GM12874 (cell line): ENCODE results near the gene RARS2.

Experiments used
- TF ChIP-seq, protein P1 (sequence below): IDR thresholded peaks from 2 replicates; pipeline ENCODE4 v1.5.1; 2011; ENCODE audit warnings: low read depth, mild to moderate bottlenecking, control low read depth, low read length, moderate library complexity; ENCODE audit not compliant: insufficient read depth

Gene RARS2

DNA sequence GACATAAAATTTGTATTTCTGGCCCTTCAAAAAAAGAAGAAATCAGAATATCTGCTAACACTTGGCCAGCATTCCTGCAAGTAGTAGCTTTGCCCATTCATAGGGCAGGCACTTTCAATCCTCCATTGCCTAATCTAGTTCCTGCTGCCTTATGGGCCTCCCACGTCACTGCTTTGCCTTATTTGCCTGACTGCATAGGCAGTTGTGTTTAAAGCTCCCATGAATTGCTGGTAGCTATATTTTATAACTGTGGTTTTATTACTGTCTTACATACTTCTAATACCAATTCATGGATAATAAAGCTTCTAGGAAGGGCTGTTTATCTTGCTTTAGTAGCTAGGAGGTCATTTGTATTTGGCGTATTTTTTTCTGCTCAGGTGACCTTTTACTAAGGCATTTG is 124.7 kb downstream of the RARS2 start:
- TF ChIP-seq, protein P1, sequence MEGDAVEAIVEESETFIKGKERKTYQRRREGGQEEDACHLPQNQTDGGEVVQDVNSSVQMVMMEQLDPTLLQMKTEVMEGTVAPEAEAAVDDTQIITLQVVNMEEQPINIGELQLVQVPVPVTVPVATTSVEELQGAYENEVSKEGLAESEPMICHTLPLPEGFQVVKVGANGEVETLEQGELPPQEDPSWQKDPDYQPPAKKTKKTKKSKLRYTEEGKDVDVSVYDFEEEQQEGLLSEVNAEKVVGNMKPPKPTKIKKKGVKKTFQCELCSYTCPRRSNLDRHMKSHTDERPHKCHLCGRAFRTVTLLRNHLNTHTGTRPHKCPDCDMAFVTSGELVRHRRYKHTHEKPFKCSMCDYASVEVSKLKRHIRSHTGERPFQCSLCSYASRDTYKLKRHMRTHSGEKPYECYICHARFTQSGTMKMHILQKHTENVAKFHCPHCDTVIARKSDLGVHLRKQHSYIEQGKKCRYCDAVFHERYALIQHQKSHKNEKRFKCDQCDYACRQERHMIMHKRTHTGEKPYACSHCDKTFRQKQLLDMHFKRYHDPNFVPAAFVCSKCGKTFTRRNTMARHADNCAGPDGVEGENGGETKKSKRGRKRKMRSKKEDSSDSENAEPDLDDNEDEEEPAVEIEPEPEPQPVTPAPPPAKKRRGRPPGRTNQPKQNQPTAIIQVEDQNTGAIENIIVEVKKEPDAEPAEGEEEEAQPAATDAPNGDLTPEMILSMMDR, result no peak
